GM19395 (cell line): ENCODE results near the gene HAUS5.
"Not testable (repeated sequence)": the region's sequence is repeated elsewhere in the genome, so short reads cannot be mapped to it uniquely, and the experiment has no call there.

Source experiments
- ATAC-seq: cut with Tn5 transposase; IDR thresholded peaks from one replicate; pipeline ENCODE4 v1.9.1; 2021; ENCODE audit warnings: mild to moderate bottlenecking, moderate library complexity; ENCODE audit not compliant: unreplicated experiment

HAUS5 gene

GRCh38 chr19:35642312-35642711 is 29.8 kb downstream of the HAUS5 start:
- no peak for ATAC-seq

- no peak for ATAC-seq
Observed at GRCh38 chr19:35642798-35643254, 30.3 kb downstream of the HAUS5 start.

GRCh38 chr19:35643255-35644205 is 31.0 kb downstream of the HAUS5 start:
- ATAC-seq: peak; percentile 36

- peak; percentile 62 for ATAC-seq
Observed at GRCh38 chr19:35644206-35644986, 31.9 kb downstream of the HAUS5 start.

- ATAC-seq: no peak
Observed at GRCh38 chr19:35644987-35645679, 32.6 kb downstream of the HAUS5 start.

- ATAC-seq: no peak
Observed at GRCh38 chr19:35645680-35646511, 33.4 kb downstream of the HAUS5 start.

GRCh38 chr19:35648017-35648961 is 35.8 kb downstream of the HAUS5 start, which contains the start of gene COX6B1:
COX6B1 (plus strand) TSS chr19:35648323; CDS start chr19:35651244, 2,921 bp downstream.
- peak; percentile 67 for ATAC-seq

- no peak for ATAC-seq
Observed at GRCh38 chr19:35650581-35650980, 38.0 kb downstream of the HAUS5 start.

- ATAC-seq: not testable (repeated sequence)
Observed at GRCh38 chr19:35654828-35655227, 42.3 kb downstream of the HAUS5 start.

- ATAC-seq: no peak
Observed at GRCh38 chr19:35655600-35655999, 43.1 kb downstream of the HAUS5 start.

- ATAC-seq: no peak
Observed at GRCh38 chr19:35656700-35657099, 44.2 kb downstream of the HAUS5 start.

- ATAC-seq: no peak
Observed at GRCh38 chr19:35657904-35658700, 45.6 kb downstream of the HAUS5 start.

- no peak for ATAC-seq
Observed at GRCh38 chr19:35661995-35662340, 49.4 kb downstream of the HAUS5 start.

GRCh38 chr19:35663981-35664380 is 51.4 kb downstream of the HAUS5 start:
- ATAC-seq: no peak

- ATAC-seq: no peak
Observed at GRCh38 chr19:35665157-35665556, 52.6 kb downstream of the HAUS5 start.

GRCh38 chr19:35665604-35666003 is 53.1 kb downstream of the HAUS5 start:
- no peak for ATAC-seq

GRCh38 chr19:35666251-35666913 is 53.8 kb downstream of the HAUS5 start, which contains the start of gene UPK1A:
UPK1A (plus strand) TSS chr19:35666517; CDS start chr19:35666813, 296 bp downstream.
- no peak for ATAC-seq

- ATAC-seq: no peak
Observed at GRCh38 chr19:35669566-35669965, 57.0 kb downstream of the HAUS5 start.
